Adipocyte (in vitro differentiated cells): ENCODE measurements around the gene FHL1.
"Not testable (repeated sequence)": the region's sequence is repeated elsewhere in the genome, so short reads cannot be mapped to it uniquely, and the experiment has no call there.

Source experiments
- DNase-seq: peaks from one replicate; pipeline ENCODE4 v3.0.0-alpha.2; 2015; ENCODE audit warnings: low read depth
- H3K27me3 ChIP-seq: replicated peaks from 2 replicates; pipeline ENCODE4 v1.7.0; 2013; ENCODE audit warnings: mild to moderate bottlenecking, low read length, moderate library complexity; ENCODE audit not compliant: control insufficient read depth, insufficient read depth
- H3K36me3 ChIP-seq: 2 replicates; pipeline ENCODE4 v1.7.0; 2013; ENCODE audit warnings: low read length, mild to moderate bottlenecking, moderate library complexity; ENCODE audit not compliant: control insufficient read depth, insufficient read depth, severe bottlenecking
- H3K4me1 ChIP-seq: 2 replicates; pipeline ENCODE4 v1.7.0; 2013; ENCODE audit warnings: mild to moderate bottlenecking, low read length, moderate library complexity; ENCODE audit not compliant: control insufficient read depth, insufficient read depth
- H3K4me3 ChIP-seq: 2 replicates; pipeline ENCODE4 v1.7.0; 2013; ENCODE audit warnings: mild to moderate bottlenecking, low read length, moderate library complexity
- H3K9ac ChIP-seq: 2 replicates; pipeline ENCODE4 v1.7.0; 2013; ENCODE audit warnings: mild to moderate bottlenecking, low read length, moderate library complexity
- H3K9me3 ChIP-seq: 2 replicates; pipeline ENCODE4 v1.7.0; 2013; ENCODE audit warnings: mild to moderate bottlenecking, low read length, moderate library complexity; ENCODE audit not compliant: control insufficient read depth

FHL1 gene

GRCh38 chrX:136147315-136147901 lies at the start of gene FHL1:
FHL1 (plus strand) TSS chrX:136147533.
- H3K27me3 ChIP-seq, result peaks cover 7% of the 10 kb centered on the region

GRCh38 chrX:136097871-136098805 lies 49.2 kb upstream of the FHL1 start:
- H3K9me3 ChIP-seq, result no peaks in the 10 kb centered on the region
- H3K36me3 ChIP-seq, result no peaks in the 10 kb centered on the region
- H3K4me1 ChIP-seq, result no peaks in the 10 kb centered on the region
- H3K27me3 ChIP-seq, result peaks cover 8% of the 10 kb centered on the region
- DNase-seq, result no peak
- H3K9ac ChIP-seq, result no peak overlapping the region
- no peak overlapping the region for H3K4me3 ChIP-seq

More at GRCh38 chrX:136147315-136147901, at the start of gene FHL1:
- no peaks in the 10 kb centered on the region for H3K4me1 ChIP-seq
- no peaks in the 10 kb centered on the region for H3K9me3 ChIP-seq
- peak within 1 kb of the TSS; percentile 82 for H3K4me3 ChIP-seq
- no peaks in the 10 kb centered on the region for H3K36me3 ChIP-seq
- DNase-seq, result peak; percentile 77
- peak within 1 kb of the TSS; percentile 83 for H3K9ac ChIP-seq

- H3K36me3 ChIP-seq, result no peaks in the 10 kb centered on the region
- H3K27me3 ChIP-seq, result no peaks in the 10 kb centered on the region
- no peaks in the 10 kb centered on the region for H3K4me1 ChIP-seq
- H3K9ac ChIP-seq, result no peak overlapping the region
- no peaks in the 10 kb centered on the region for H3K9me3 ChIP-seq
- no peak for DNase-seq
- H3K4me3 ChIP-seq, result no peak overlapping the region
Measured at GRCh38 chrX:136104936-136105335, 42.4 kb upstream of the FHL1 start.

- Histone ChIP-seq H3K27me3 (no peaks in the 10 kb centered on the region), H3K4me3 (no peak overlapping the region), H3K9ac (no peak overlapping the region), H3K9me3 (peaks cover 5% of the 10 kb centered on the region), H3K36me3 (no peaks in the 10 kb centered on the region), H3K4me1 (peaks cover 2% of the 10 kb centered on the region)
- no peak for DNase-seq
Measured at GRCh38 chrX:136106920-136107528, 40.3 kb upstream of the FHL1 start.

- not testable (repeated sequence) for H3K36me3 ChIP-seq, DNase-seq, H3K9ac ChIP-seq, H3K4me3 ChIP-seq, H3K27me3 ChIP-seq, H3K9me3 ChIP-seq, H3K4me1 ChIP-seq
Measured at GRCh38 chrX:136108905-136109304, 38.4 kb upstream of the FHL1 start.

- Histone ChIP-seq H3K36me3 (no peaks in the 10 kb centered on the region), H3K9ac (peak overlapping the region; percentile 38), H3K4me1 (peaks cover 27% of the 10 kb centered on the region), H3K4me3 (no peak overlapping the region), H3K27me3 (no peaks in the 10 kb centered on the region), H3K9me3 (peaks cover 5% of the 10 kb centered on the region)
- peak; percentile 52 for DNase-seq
Measured at GRCh38 chrX:136112286-136112685, 35.0 kb upstream of the FHL1 start.

- Histone ChIP-seq H3K4me1 (peaks cover 27% of the 10 kb centered on the region), H3K9me3 (peaks cover 5% of the 10 kb centered on the region), H3K27me3 (no peaks in the 10 kb centered on the region), H3K4me3 (no peak overlapping the region), H3K9ac (peak overlapping the region; percentile 38), H3K36me3 (no peaks in the 10 kb centered on the region)
- peak; percentile 70 for DNase-seq
Measured at GRCh38 chrX:136112778-136113177, 34.6 kb upstream of the FHL1 start.

GRCh38 chrX:136115126-136115903 lies 32.0 kb upstream of the FHL1 start:
- H3K36me3 ChIP-seq, result no peaks in the 10 kb centered on the region
- peaks cover 21% of the 10 kb centered on the region for H3K9me3 ChIP-seq
- peak overlapping the region; percentile 52 for H3K9ac ChIP-seq
- H3K27me3 ChIP-seq, result no peaks in the 10 kb centered on the region
- peak; percentile 55 for DNase-seq
- no peak overlapping the region for H3K4me3 ChIP-seq
- peaks cover 27% of the 10 kb centered on the region for H3K4me1 ChIP-seq

GRCh38 chrX:136115904-136116297 lies 31.4 kb upstream of the FHL1 start:
- peaks cover 23% of the 10 kb centered on the region for H3K9me3 ChIP-seq
- no peaks in the 10 kb centered on the region for H3K27me3 ChIP-seq
- DNase-seq, result no peak
- peaks cover 27% of the 10 kb centered on the region for H3K4me1 ChIP-seq
- H3K4me3 ChIP-seq, result no peak overlapping the region
- H3K36me3 ChIP-seq, result no peaks in the 10 kb centered on the region
- peak overlapping the region; percentile 52 for H3K9ac ChIP-seq

- H3K9me3 ChIP-seq, result peaks cover 28% of the 10 kb centered on the region
- peaks cover 6% of the 10 kb centered on the region for H3K4me1 ChIP-seq
- H3K36me3 ChIP-seq, result no peaks in the 10 kb centered on the region
- peak; percentile 75 for DNase-seq
- H3K4me3 ChIP-seq, result no peak overlapping the region
- no peaks in the 10 kb centered on the region for H3K27me3 ChIP-seq
- peak overlapping the region; percentile 46 for H3K9ac ChIP-seq
Measured at GRCh38 chrX:136121788-136122187, 25.5 kb upstream of the FHL1 start.

- Histone ChIP-seq H3K9ac (no peak overlapping the region), H3K36me3 (no peaks in the 10 kb centered on the region), H3K4me1 (peaks cover 10% of the 10 kb centered on the region), H3K4me3 (no peak overlapping the region), H3K27me3 (no peaks in the 10 kb centered on the region), H3K9me3 (peaks cover 28% of the 10 kb centered on the region)
- DNase-seq, result no peak
Measured at GRCh38 chrX:136122207-136122606, 25.1 kb upstream of the FHL1 start.
